Esophagus muscularis mucosa (tissue), 3 donors: ENCODE results near the gene MYCBPAP.

Experiments
- POLR2A ChIP-seq: fragments of 450-650 bp; IDR thresholded peaks from one replicate; pipeline ENCODE4 v1.6.1; 2017; ENCODE audit warnings: antibody characterized with exemption, moderate library complexity, mild to moderate bottlenecking, low read depth
- POLR2AphosphoS5 ChIP-seq, 2 donors: sonication (generic); formaldehyde crosslinking; IDR thresholded peaks; one replicate each; pipeline ENCODE4 v1.6.1; 2017; ENCODE audit warnings: antibody characterized with exemption in 2 of 2
- TF ChIP-seq, protein P1 (sequence below), 3 experiments: fragments of 200-600 bp in 2 of 3; fragments of 450-650 bp in 1 of 3; sonication (generic) in 2 of 3; IDR thresholded peaks; one replicate each; pipeline ENCODE4 v1.5.1; 2017 to 2019; ENCODE audit warnings: antibody characterized with exemption in 3 of 3, mild to moderate bottlenecking in 2 of 3, moderate library complexity in 1 of 3

DNA sequence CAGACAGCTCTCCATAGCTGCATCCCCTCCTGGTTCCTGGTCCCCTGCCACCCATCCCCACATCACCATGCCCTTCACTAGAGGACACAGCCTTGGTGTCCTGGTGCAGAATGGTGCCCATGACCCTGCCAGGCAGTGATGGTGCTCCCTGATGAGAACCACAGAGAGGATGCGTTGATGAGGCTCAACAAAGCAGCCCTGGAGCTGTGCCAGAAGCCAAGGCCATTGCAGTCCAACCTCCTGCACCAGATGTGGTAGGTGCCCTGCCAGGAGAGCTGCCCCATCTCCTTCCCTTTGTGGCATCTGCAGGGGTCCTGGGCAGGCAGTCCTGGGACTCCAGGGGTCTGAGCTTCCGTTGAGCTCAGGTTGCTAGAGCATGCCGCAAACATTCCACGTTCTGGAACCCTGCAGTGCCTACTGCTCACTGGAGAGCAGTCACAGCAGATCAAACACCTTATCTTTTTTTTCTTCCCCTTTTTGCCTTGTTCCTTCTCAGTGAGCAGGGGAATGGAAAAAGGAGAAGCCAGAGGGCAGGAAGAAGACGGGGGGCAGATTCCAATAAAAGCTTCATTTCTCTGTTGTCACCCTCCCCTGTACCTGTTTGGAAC lies 19.0 kb downstream of the MYCBPAP start:
- TF ChIP-seq, protein P1, sequence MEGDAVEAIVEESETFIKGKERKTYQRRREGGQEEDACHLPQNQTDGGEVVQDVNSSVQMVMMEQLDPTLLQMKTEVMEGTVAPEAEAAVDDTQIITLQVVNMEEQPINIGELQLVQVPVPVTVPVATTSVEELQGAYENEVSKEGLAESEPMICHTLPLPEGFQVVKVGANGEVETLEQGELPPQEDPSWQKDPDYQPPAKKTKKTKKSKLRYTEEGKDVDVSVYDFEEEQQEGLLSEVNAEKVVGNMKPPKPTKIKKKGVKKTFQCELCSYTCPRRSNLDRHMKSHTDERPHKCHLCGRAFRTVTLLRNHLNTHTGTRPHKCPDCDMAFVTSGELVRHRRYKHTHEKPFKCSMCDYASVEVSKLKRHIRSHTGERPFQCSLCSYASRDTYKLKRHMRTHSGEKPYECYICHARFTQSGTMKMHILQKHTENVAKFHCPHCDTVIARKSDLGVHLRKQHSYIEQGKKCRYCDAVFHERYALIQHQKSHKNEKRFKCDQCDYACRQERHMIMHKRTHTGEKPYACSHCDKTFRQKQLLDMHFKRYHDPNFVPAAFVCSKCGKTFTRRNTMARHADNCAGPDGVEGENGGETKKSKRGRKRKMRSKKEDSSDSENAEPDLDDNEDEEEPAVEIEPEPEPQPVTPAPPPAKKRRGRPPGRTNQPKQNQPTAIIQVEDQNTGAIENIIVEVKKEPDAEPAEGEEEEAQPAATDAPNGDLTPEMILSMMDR (IDR thresholded peaks at IDR 0.05), result no peak
- TF ChIP-seq POLR2AphosphoS5 (IDR thresholded peaks at IDR 0.05) (no peak), POLR2A (no peak)
